ENCODE data around the gene TMEM214.

TMEM214 gene

GRCh38 chr2:27079233-27080139 lies 46.7 kb downstream of the TMEM214 start:
- TF ChIP-seq FOXA1 (IDR thresholded peaks at IDR 0.05) = no peak
- TF ChIP-seq NFRKB (IDR thresholded peaks at IDR 0.05) = no peak
- no peak for TF ChIP-seq SP1 (IDR thresholded peaks at IDR 0.05)
- no peak for TF ChIP-seq BHLHE40 (IDR thresholded peaks at IDR 0.05; ENCODE audit: borderline replicate concordance)
- TF ChIP-seq HDGF (IDR thresholded peaks at IDR 0.05; ENCODE audit: borderline replicate concordance) = no peak
- TF ChIP-seq SUZ12 (IDR thresholded peaks at IDR 0.05) = no peak
- no peak for TF ChIP-seq ARNT (IDR thresholded peaks at IDR 0.05)
- TF ChIP-seq CTBP1 (IDR thresholded peaks at IDR 0.05; ENCODE audit: borderline replicate concordance) = no peak
- TF ChIP-seq FOXK2 (IDR thresholded peaks at IDR 0.05) = no peak
- ChIA-PET POLR2A (interaction anchor here (1.1 to 7.4 kb wide), 2 partner anchors 7 to 29 kb away, joined by 4 to 76 read pairs; partner anchors contain the start of genes AGBL5 and OST4), CTCF (no interaction called here)
- DNase-seq (ENCODE audit: extremely low spot score) = no peak

GRCh38 chr2:27080140-27080469 lies 47.3 kb downstream of the TMEM214 start:
- POLR2A ChIA-PET = interaction anchor here (1.3 to 7.4 kb wide), 2 partner anchors 8 to 15 kb away, joined by 3 to 76 read pairs; partner anchors contain the start of gene OST4
- TF ChIP-seq L3MBTL2 (conservative IDR thresholded peaks at IDR 0.05) (no peak), ZNF384 (IDR thresholded peaks at IDR 0.05) (no peak), TARDBP (IDR thresholded peaks at IDR 0.05) (no peak), FOXA1 (IDR thresholded peaks at IDR 0.05) (no peak), LEF1 (IDR thresholded peaks at IDR 0.05; ENCODE audit: borderline replicate concordance) (no peak), ELF4 (IDR thresholded peaks at IDR 0.05) (no peak), CTBP1 (IDR thresholded peaks at IDR 0.05; ENCODE audit: borderline replicate concordance) (no peak), SUZ12 (IDR thresholded peaks at IDR 0.05) (no peak), FOXM1 (IDR thresholded peaks at IDR 0.05; ENCODE audit: borderline replicate concordance) (no peak), NFRKB (IDR thresholded peaks at IDR 0.05) (no peak), ARNT (IDR thresholded peaks at IDR 0.05) (no peak), FOXK2 (IDR thresholded peaks at IDR 0.05) (no peak), SP1 (IDR thresholded peaks at IDR 0.05) (no peak), HDGF (IDR thresholded peaks at IDR 0.05; ENCODE audit: borderline replicate concordance) (no peak)
- TF ChIP-seq, protein P1, sequence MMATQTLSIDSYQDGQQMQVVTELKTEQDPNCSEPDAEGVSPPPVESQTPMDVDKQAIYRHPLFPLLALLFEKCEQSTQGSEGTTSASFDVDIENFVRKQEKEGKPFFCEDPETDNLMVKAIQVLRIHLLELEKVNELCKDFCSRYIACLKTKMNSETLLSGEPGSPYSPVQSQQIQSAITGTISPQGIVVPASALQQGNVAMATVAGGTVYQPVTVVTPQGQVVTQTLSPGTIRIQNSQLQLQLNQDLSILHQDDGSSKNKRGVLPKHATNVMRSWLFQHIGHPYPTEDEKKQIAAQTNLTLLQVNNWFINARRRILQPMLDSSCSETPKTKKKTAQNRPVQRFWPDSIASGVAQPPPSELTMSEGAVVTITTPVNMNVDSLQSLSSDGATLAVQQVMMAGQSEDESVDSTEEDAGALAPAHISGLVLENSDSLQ (IDR thresholded peaks at IDR 0.05) = no peak
- CTCF ChIA-PET = interaction anchor here (2.0 kb wide), 1 partner anchor 21 kb away, joined by 5 read pairs; no protein-coding TSS in a partner anchor
- no peak for DNase-seq (ENCODE audit: extremely low spot score)

- POLR2A ChIA-PET = interaction anchor here (0.6 to 7.4 kb wide), 8 partner anchors 8 to 30 kb away, joined by 3 to 76 read pairs (median 4); partner anchors contain the start of genes AGBL5 and OST4
- no peak for TF ChIP-seq FOXA1 (IDR thresholded peaks at IDR 0.05)
- no peak for TF ChIP-seq ELF4 (IDR thresholded peaks at IDR 0.05)
- TF ChIP-seq L3MBTL2 (conservative IDR thresholded peaks at IDR 0.05) = no peak
- TF ChIP-seq FOXK2 (IDR thresholded peaks at IDR 0.05) = no peak
- TF ChIP-seq NFRKB (IDR thresholded peaks at IDR 0.05) = no peak
- TF ChIP-seq SUZ12 (IDR thresholded peaks at IDR 0.05) = no peak
- no peak for TF ChIP-seq CTBP1 (IDR thresholded peaks at IDR 0.05; ENCODE audit: borderline replicate concordance)
- TF ChIP-seq HDGF (IDR thresholded peaks at IDR 0.05; ENCODE audit: borderline replicate concordance) = no peak
- no peak for TF ChIP-seq ZNF384 (IDR thresholded peaks at IDR 0.05)
- no peak for TF ChIP-seq LEF1 (IDR thresholded peaks at IDR 0.05; ENCODE audit: borderline replicate concordance)
- TF ChIP-seq, protein P1 (IDR thresholded peaks at IDR 0.05) = no peak
- CTCF ChIA-PET = interaction anchor here (0.9 to 2.0 kb wide), 3 partner anchors 8 to 222 kb away, joined by 3 to 5 read pairs (median 4); no protein-coding TSS in a partner anchor
- no peak for DNase-seq (ENCODE audit: extremely low spot score)
Observed at GRCh38 chr2:27080603-27080936, 47.8 kb downstream of the TMEM214 start.

DNA sequence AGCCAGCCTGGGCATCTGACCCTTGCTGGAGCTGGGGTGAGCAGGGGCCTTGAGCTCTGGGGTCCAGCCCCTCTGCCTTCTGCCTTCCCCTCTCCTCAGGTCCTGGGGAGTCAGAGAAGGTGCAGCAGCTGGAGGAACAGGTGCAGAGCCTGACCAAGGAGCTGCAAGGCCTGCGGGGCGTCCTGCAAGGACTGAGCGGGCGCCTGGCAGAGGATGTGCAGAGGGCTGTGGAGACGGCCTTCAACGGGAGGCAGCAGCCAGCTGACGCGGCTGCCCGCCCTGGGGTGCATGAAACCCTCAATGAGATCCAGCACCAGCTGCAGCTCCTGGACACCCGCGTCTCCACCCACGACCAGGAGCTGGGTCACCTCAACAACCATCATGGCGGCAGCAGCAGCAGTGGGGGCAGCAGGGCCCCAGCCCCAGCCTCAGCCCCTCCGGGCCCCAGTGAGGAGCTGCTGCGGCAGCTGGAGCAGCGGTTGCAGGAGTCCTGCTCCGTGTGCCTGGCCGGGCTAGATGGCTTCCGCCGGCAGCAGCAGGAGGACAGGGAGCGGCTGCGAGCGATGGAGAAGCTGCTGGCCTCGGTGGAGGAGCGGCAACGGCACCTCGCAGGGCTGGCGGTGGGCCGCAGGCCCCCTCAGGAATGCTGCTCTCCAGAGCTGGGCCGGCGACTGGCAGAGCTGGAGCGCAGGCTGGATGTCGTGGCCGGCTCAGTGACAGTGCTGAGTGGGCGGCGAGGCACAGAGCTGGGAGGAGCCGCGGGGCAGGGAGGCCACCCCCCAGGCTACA lies 49.4 kb downstream of the TMEM214 start:
- ChIA-PET POLR2A (interaction anchor here (0.9 to 7.4 kb wide), 5 partner anchors 8 to 122 kb away, joined by 3 to 76 read pairs (median 4); partner anchors contain the start of genes AGBL5 and OST4), CTCF (interaction anchor here (0.5 to 2.0 kb wide), 3 partner anchors 9 to 66 kb away, joined by 3 to 5 read pairs (median 3); no protein-coding TSS in a partner anchor)
- no peak for DNase-seq (ENCODE audit: extremely low spot score)
- TF ChIP-seq FOXK2 (IDR thresholded peaks at IDR 0.05) (no peak), ARNT (IDR thresholded peaks at IDR 0.05) (no peak), BHLHE40 (IDR thresholded peaks at IDR 0.05; ENCODE audit: borderline replicate concordance) (no peak), ZNF384 (IDR thresholded peaks at IDR 0.05) (no peak), TARDBP (IDR thresholded peaks at IDR 0.05) (no peak)
- TF ChIP-seq, protein P1 (IDR thresholded peaks at IDR 0.05) = no peak

DNA sequence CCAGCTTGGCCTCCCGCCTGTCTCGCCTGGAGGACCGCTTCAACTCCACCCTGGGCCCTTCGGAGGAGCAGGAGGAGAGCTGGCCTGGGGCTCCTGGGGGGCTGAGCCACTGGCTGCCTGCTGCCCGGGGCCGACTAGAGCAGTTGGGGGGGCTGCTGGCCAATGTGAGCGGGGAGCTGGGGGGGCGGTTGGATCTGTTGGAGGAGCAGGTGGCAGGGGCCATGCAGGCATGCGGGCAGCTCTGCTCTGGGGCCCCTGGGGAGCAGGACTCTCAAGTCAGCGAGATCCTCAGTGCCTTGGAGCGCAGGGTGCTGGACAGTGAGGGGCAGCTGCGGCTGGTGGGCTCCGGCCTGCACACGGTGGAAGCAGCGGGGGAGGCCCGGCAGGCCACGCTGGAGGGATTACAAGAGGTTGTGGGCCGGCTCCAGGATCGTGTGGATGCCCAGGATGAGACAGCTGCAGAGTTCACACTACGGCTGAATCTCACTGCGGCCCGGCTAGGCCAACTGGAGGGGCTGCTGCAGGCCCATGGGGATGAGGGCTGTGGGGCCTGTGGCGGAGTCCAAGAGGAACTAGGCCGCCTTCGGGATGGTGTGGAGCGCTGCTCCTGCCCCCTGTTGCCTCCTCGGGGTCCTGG lies 50.1 kb downstream of the TMEM214 start:
- ChIA-PET CTCF (interaction anchor here (0.5 to 1.2 kb wide), 3 partner anchors 9 to 66 kb away, joined by 3 to 4 read pairs (median 3); no protein-coding TSS in a partner anchor), POLR2A (interaction anchor here (0.9 to 7.4 kb wide), 3 partner anchors 11 to 122 kb away, joined by 3 to 76 read pairs (median 30); partner anchors contain the start of genes AGBL5 and OST4)
- DNase-seq (ENCODE audit: extremely low spot score) = no peak
- TF ChIP-seq SUZ12 (IDR thresholded peaks at IDR 0.05) (no peak), ZNF384 (IDR thresholded peaks at IDR 0.05) (no peak), ARNT (IDR thresholded peaks at IDR 0.05) (no peak), CTBP1 (IDR thresholded peaks at IDR 0.05; ENCODE audit: borderline replicate concordance) (no peak), SP1 (IDR thresholded peaks at IDR 0.05) (no peak), NFRKB (IDR thresholded peaks at IDR 0.05) (no peak), ELF4 (IDR thresholded peaks at IDR 0.05) (no peak), FOXK2 (IDR thresholded peaks at IDR 0.05) (no peak), L3MBTL2 (conservative IDR thresholded peaks at IDR 0.05) (no peak), FOXA1 (IDR thresholded peaks at IDR 0.05) (no peak), BHLHE40 (IDR thresholded peaks at IDR 0.05; ENCODE audit: borderline replicate concordance) (no peak), LEF1 (IDR thresholded peaks at IDR 0.05; ENCODE audit: borderline replicate concordance) (no peak), TARDBP (IDR thresholded peaks at IDR 0.05) (no peak), HDGF (IDR thresholded peaks at IDR 0.05; ENCODE audit: borderline replicate concordance) (no peak), FOXM1 (IDR thresholded peaks at IDR 0.05; ENCODE audit: borderline replicate concordance) (no peak)
- TF ChIP-seq, protein P1 (IDR thresholded peaks at IDR 0.05) = no peak
